Activated CD4-positive, alpha-beta T cell treated with anti-CD3 and anti-CD28 coated beads, Interleukin-2, amount 10 ng/mL, durations not matched to agents 7 days and 5 days (primary cell): ENCODE data around the gene DENND4A. TPM values are rescaled to one million over a fixed set of nuclear protein-coding genes. Genes with fewer than 3 reads are reported as not detected.

Experiments
- CTCF ChIA-PET: fragments of 350-600 bp; sonication (Branson Sonifier 250); formaldehyde crosslinking; loops from one replicate; lab custom pipeline; 2021; ENCODE audit warnings: antibody characterized with exemption; lab: Charles Lee
- POLR2A ChIA-PET: fragments of 350-600 bp; sonication (Branson Sonifier 250); formaldehyde crosslinking; loops from one replicate; lab custom pipeline; 2021; ENCODE audit warnings: antibody characterized with exemption; lab: Charles Lee
- DNase-seq: peaks from one replicate; pipeline ENCODE4 v3.0.0-alpha.2; 2020
- H3K27ac Mint-ChIP-seq: one replicate; pipeline ENCODE4 v1.8.0; 2021; ENCODE audit warnings: mild to moderate bottlenecking, moderate library complexity, mixed read lengths
- H3K27me3 Mint-ChIP-seq: one replicate; pipeline ENCODE4 v1.8.0; 2021; ENCODE audit warnings: mixed read lengths
- H3K36me3 Mint-ChIP-seq: one replicate; pipeline ENCODE4 v1.8.0; 2021; ENCODE audit warnings: low read depth, mixed read lengths
- H3K4me1 Mint-ChIP-seq: one replicate; pipeline ENCODE4 v1.8.0; 2021; ENCODE audit warnings: mixed read lengths
- H3K4me3 Mint-ChIP-seq: one replicate; pipeline ENCODE4 v1.8.0; 2021; ENCODE audit warnings: mild to moderate bottlenecking, moderate library complexity, mixed read lengths
- H3K9me3 Mint-ChIP-seq: one replicate; pipeline ENCODE4 v1.8.0; 2021; ENCODE audit warnings: mixed read lengths
- total RNA-seq, 2 experiments: library from RNA; stranded (reverse); gene quantifications; one replicate each; pipeline ENCODE4 v1.2.3, GENCODE V29; 2021

Gene DENND4A
- total RNA-seq, result 10 to 100 TPM; 30.9 to 40.2 TPM

DNA sequence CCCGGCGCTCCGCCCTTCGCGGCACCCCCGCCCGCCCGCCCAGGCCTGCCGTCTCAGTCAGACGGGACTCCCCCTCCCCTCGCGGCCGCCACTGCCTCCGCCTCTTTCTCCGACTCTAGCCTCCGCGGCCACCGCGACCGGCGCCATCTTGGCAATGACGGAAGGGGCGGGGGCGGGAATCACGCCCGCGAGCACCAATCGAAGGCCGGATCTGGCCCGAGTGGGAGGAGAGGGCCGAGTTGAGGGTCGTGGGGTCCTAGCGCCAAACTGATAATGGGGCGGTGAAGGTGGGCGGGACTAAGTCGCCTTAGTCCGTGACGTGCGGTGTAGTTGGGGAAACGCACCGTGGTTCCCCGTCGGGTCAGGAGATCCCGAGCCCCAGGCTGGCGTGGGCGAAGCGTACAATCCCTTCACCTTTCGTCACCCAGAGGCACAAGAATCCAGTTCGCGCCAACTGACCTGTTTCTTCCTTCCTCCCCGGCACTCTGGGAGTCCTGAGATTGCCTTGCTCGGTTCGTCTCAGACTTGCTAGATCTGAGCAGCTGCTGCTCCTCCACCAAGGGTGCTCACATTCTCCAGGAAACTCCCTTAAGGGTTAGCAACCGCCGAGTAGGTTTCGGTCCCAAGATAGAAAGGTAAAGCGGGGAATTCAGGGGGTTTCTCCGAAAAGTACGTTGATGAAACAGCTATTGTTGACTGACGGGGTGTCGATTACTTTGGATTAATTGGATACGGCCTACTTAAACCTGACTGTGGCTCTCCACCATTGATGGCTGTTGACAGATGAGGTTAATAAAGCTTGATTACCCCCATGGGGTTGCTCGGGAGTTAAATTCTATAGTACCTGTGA, at the start of gene DENND4A:
Gene DENND4A, minus strand, starts transcription at position 156 of the 850 bp plus-strand sequence. CDS start 35,843 bp downstream, outside the sequence.
- Mint-ChIP-seq H3K9me3 (no peaks in the 10 kb centered on the region), H3K4me3 (peak within 1 kb of the TSS; percentile 89), H3K27me3 (no peaks in the 10 kb centered on the region), H3K27ac (peak within 1 kb of the TSS; percentile 98), H3K4me1 (peaks cover 63% of the 10 kb centered on the region), H3K36me3 (peaks cover 4% of the 10 kb centered on the region)
- DNase-seq, result peak; percentile 98
- ChIA-PET CTCF (interaction anchor here (1.1 to 4.9 kb wide), 7 partner anchors 9 to 37 kb away, joined by 3 to 20 read pairs (median 4); no protein-coding TSS in a partner anchor), POLR2A (interaction anchor here (0.5 to 0.7 kb wide), 4 partner anchors 14 to 898 kb away, joined by 3 to 5 read pairs (median 3); no protein-coding TSS in a partner anchor)

DNA sequence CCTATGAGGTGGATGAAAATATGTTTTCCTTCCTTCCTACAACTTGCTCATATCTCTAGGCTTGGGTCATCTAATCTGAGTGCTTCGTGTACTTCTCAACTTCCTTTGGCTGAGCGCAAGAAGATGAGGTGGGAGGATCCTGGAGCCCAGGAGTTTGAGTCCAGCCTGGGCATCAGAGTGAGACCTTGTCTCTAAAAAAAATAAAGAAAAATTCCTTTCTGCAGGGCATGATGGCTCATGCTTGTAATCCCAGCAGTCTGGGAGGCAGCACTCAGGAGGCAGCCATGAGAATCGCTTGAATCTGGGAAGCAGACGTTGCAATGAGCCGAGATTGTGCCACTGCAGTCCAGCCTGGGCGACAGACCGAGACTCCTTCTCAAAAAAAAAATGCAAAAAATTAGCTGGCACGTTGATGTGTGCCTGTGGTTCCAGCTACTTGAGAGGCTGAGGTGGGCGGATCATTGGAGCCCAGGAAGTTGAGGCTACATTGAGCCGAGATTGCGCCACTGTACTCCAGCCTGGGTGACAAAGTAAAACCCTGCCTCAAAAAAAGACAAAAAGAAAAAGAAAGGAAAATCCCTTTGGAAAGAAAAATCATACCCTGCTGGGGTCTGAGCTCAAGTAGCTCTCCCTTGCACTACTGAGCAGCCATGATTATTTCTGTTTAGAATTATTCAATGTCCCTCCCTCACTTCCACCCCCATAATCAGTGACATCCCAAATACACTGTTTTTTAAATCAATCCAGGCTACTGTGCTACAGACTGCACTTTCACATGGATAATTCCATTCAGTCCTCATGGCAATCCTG, 49.2 kb upstream of the DENND4A start:
- no peaks in the 10 kb centered on the region for H3K9me3 Mint-ChIP-seq
- H3K4me3 Mint-ChIP-seq, result no peak overlapping the region
- no peaks in the 10 kb centered on the region for H3K36me3 Mint-ChIP-seq
- H3K27me3 Mint-ChIP-seq, result no peaks in the 10 kb centered on the region
- POLR2A ChIA-PET, result no interaction called here
- peaks cover 1% of the 10 kb centered on the region for H3K4me1 Mint-ChIP-seq
- no peak overlapping the region for H3K27ac Mint-ChIP-seq
- no peak for DNase-seq
- CTCF ChIA-PET, result interaction anchor here (1.3 kb wide), 1 partner anchor 16 kb away, joined by 3 read pairs; no protein-coding TSS in a partner anchor

DNA sequence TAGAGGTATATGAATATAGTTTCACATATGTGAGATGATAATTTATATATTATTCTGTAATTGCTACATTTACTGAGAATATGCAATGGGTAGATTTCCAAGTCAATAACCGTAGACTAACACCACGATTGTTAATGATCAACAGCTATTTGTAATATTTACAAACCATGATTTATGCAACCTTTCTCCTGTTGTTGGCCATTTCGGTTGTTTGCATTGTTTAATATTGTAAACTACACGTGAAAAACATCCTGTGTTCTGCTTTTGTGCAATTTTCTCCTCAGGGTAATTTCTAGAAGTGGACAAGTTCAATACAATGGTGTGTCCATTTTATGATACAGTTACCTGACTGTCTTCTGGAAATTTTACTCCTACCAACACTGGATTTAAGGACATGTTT, 47.9 kb upstream of the DENND4A start:
- H3K4me3 Mint-ChIP-seq, result no peak overlapping the region
- peaks cover 1% of the 10 kb centered on the region for H3K4me1 Mint-ChIP-seq
- no peak for DNase-seq
- no peaks in the 10 kb centered on the region for H3K27me3 Mint-ChIP-seq
- H3K27ac Mint-ChIP-seq, result no peak overlapping the region
- H3K36me3 Mint-ChIP-seq, result no peaks in the 10 kb centered on the region
- H3K9me3 Mint-ChIP-seq, result no peaks in the 10 kb centered on the region
- ChIA-PET POLR2A (no interaction called here), CTCF (interaction anchor here (0.6 kb wide), 1 partner anchor 11 kb away, joined by 3 read pairs; no protein-coding TSS in a partner anchor)

DNA sequence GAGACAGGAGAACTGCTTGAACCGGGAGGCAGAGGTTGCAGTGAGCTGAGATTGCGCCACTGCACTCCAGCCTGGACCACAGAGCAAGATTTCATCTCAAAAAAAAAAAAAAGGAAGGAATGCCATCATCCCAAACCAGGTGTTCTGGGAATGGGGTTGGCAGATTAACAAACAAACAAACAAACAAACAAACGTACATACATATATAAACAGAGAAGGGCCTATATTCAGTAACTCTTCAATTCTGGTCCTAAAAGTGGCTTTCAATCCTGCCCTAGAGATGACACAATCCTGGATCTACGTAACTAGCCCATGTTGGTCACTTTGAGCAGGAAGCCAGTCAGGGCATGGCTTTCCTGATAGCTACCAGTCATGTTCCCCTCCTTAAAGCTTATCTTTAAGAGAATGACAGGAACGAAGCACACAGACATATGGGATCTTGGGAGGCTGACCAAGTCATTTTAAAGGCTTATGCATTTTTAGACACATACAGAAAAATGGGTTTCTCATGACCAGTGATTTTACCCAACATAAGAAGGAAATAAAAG, 47.3 kb upstream of the DENND4A start:
- CTCF ChIA-PET, result interaction anchor here (0.5 to 1.0 kb wide), 4 partner anchors 10 to 222 kb away, joined by 3 read pairs; no protein-coding TSS in a partner anchor

DNA sequence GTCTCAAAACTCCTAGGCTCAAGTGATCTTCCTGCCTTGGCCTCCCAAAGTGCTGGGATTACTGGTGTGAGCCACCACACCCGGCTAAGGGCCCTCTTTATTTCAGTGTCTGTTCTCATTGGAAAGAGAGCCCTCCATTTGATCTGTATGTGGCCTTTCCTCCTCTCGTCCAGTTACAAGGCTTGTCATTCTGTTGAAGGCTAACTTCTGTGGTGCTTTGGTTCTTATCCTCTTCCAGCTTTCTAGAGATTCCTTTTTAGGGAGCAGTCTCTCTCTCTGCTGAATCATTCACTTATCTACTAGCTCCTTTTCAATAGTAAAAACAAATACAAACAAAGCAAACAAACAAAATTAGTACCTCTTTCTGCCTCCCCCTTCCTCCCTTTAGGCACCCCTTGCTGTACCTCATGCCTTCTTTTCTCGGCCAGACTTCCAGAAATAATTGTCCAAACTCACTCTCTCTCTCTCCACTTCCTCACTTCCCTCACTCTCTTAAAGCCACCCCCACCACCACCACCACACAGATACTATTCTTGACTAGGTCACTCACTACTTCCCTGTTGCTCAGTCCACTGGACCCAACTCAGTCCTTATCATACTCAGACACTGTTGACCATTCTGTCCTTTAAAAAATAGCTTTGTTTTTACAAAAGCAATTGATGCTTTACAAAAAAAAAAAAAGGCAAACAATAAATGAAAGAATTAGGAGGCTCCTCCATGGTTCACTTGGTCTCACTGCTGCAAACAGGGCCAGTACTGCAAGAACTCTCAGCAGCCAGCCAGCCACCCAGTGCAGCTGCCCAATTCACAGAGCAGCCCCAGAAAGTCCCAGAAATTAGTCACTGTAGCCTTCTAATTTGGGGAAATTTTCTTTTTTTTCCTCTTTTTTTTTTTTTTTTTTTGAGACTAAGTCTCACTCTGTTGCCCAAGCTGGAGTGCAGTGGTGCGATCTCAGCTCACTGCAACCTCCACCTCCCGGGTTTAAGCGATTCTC, 45.5 kb upstream of the DENND4A start:
- no peaks in the 10 kb centered on the region for H3K36me3 Mint-ChIP-seq
- peaks cover 20% of the 10 kb centered on the region for H3K4me1 Mint-ChIP-seq
- peak overlapping the region; percentile 11 for H3K27ac Mint-ChIP-seq
- ChIA-PET CTCF (interaction anchor here (0.6 to 1.4 kb wide), 5 partner anchors 17 to 227 kb away, joined by 3 to 5 read pairs (median 4); partner anchors contain the start of gene INTS14), POLR2A (no interaction called here)
- no peaks in the 10 kb centered on the region for H3K9me3 Mint-ChIP-seq
- H3K4me3 Mint-ChIP-seq, result no peak overlapping the region
- no peaks in the 10 kb centered on the region for H3K27me3 Mint-ChIP-seq
- DNase-seq, result no peak

More for the DNA sequence above, 47.3 kb upstream of the DENND4A start:
- Mint-ChIP-seq H3K27ac (no peak overlapping the region), H3K27me3 (no peaks in the 10 kb centered on the region), H3K4me1 (peaks cover 4% of the 10 kb centered on the region), H3K4me3 (no peak overlapping the region), H3K36me3 (no peaks in the 10 kb centered on the region), H3K9me3 (no peaks in the 10 kb centered on the region)
- no peak for DNase-seq
- POLR2A ChIA-PET, result no interaction called here

DNA sequence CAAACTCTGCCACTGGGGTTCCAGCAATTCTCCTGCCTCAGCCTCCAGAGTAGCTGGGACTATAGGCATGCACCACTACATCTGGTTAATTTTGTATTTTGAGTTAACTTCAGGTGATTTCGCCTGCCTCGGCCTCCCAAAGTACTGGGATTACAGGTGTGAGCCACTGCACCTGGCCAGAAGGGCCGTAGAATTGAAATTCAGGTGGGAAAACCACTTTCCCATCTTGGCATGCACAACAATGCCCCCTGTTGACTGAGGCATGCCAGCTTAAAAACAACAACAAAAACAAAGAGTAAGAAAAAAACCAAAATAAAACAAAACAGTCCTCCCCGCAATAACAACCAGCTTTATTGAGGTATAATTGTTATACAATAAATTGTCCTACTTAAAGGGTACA, 44.6 kb upstream of the DENND4A start:
- CTCF ChIA-PET, result interaction anchor here (1.1 to 1.6 kb wide), 4 partner anchors 16 to 200 kb away, joined by 3 to 5 read pairs (median 4); no protein-coding TSS in a partner anchor

DNA sequence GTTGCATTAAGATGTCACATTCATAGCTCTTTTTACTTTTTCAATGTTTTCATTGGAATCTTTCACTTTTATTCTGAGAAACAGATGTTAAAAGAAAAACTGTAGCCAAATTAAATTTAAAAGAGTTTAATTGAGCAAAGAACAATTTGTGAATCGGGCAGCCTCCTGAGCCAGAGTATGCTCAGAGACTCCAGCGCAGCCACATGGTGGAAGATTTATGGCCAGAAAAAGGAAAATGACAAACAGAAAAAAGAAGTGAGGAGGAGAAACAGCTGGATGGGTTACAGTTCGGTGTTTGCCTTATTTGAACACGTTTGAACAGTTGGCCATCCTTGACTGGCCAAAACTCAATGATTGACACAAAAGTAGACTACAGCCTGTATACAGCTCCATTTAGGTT, 43.4 kb upstream of the DENND4A start:
- Mint-ChIP-seq H3K27ac (no peak overlapping the region), H3K4me1 (peaks cover 35% of the 10 kb centered on the region), H3K9me3 (no peaks in the 10 kb centered on the region), H3K4me3 (no peak overlapping the region), H3K27me3 (no peaks in the 10 kb centered on the region), H3K36me3 (peaks cover 1% of the 10 kb centered on the region)
- CTCF ChIA-PET, result interaction anchor here (0.9 to 1.6 kb wide), 6 partner anchors 11 to 197 kb away, joined by 3 to 6 read pairs (median 3); no protein-coding TSS in a partner anchor
- DNase-seq, result no peak
- POLR2A ChIA-PET, result interaction anchor here (0.7 kb wide), 1 partner anchor 341 kb away, joined by 3 read pairs; no protein-coding TSS in a partner anchor

More for the DNA sequence above, 44.6 kb upstream of the DENND4A start:
- Mint-ChIP-seq H3K27me3 (no peaks in the 10 kb centered on the region), H3K4me3 (no peak overlapping the region), H3K9me3 (no peaks in the 10 kb centered on the region), H3K4me1 (peaks cover 27% of the 10 kb centered on the region), H3K36me3 (peaks cover 1% of the 10 kb centered on the region), H3K27ac (no peak overlapping the region)
- POLR2A ChIA-PET, result no interaction called here
- DNase-seq, result no peak

DNA sequence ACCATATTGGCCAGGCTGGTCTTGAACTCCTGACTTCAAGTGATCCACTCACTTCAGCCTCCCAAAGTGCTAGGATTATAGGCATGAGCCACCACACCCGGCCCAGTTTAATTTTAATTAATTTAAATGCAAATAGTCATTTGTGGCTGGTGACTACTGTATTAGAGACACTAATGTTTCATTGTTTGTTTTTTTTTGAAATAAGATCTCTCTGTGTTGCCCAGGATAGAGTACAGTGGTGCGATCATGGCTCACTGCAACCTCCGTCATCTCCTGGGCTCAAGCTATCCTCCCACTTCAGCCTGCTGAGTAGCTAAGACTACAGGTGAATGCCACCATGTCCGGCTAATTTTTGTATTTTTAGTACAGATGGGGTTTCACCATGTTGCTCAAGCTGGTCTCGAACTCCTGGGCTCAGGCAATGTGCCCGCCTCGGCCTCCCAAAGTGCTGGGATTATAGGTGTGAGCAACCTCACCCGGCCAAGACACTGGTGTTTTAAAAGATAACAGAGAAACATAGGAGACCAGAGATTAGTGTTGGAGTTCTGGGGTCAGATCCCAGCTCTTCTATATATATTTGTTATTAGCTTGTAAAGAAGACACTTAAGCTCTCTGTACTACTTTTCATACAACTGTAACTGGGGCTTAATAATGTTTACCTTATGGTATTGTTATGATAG, 42.6 kb upstream of the DENND4A start:
- H3K36me3 Mint-ChIP-seq, result peaks cover 1% of the 10 kb centered on the region
- no peaks in the 10 kb centered on the region for H3K9me3 Mint-ChIP-seq
- no peak overlapping the region for H3K27ac Mint-ChIP-seq
- H3K27me3 Mint-ChIP-seq, result no peaks in the 10 kb centered on the region
- DNase-seq, result no peak
- ChIA-PET CTCF (interaction anchor here (0.9 to 1.6 kb wide), 5 partner anchors 11 to 196 kb away, joined by 3 to 6 read pairs (median 3); no protein-coding TSS in a partner anchor), POLR2A (no interaction called here)
- peaks cover 38% of the 10 kb centered on the region for H3K4me1 Mint-ChIP-seq
- H3K4me3 Mint-ChIP-seq, result no peak overlapping the region

DNA sequence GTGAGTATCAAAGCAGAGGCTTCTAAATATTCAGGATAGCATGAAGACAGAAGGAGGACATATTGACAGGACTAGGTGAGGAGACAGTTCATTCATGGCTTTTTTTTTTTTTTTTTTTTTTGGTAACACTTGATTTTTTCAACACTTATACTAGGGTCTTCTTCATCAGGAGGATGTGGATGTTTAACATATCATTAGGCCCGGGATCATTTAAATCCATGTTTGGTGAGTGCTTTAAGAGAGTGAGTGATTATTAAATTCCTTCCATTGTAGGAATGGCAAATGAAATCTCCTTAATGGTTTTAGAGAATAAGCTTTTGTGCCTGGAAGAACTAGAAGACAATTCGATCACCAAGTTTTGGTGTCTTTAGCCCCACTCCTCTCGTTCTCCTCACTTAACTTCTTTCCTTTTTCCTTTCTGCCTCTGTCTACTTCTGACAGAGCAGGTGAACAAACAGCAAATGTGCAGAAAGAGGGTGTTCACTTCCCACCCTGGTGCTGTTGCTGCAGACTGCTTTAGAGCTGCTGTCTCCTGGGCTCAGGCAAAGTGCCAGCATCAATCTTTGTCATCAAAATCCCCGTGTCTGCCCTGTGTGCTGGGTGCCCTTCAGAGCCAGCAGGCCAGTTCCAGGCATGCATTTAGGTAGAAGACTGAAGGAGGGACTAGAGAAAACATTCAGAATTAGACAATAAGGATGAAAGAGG, 41.6 kb upstream of the DENND4A start:
- peak overlapping the region; percentile 15 for H3K4me3 Mint-ChIP-seq
- CTCF ChIA-PET, result interaction anchor here (1.0 to 1.7 kb wide), 7 partner anchors 10 to 43 kb away, joined by 3 to 9 read pairs (median 4); no protein-coding TSS in a partner anchor
- H3K4me1 Mint-ChIP-seq, result peaks cover 48% of the 10 kb centered on the region
- no peaks in the 10 kb centered on the region for H3K27me3 Mint-ChIP-seq
- DNase-seq, result no peak
- H3K36me3 Mint-ChIP-seq, result peaks cover 1% of the 10 kb centered on the region
- POLR2A ChIA-PET, result interaction anchor here (1.3 kb wide), 1 partner anchor 36 kb away, joined by 5 read pairs; the partner anchor contains the start of gene RAB11A
- H3K9me3 Mint-ChIP-seq, result no peaks in the 10 kb centered on the region
- peak overlapping the region; percentile 96 for H3K27ac Mint-ChIP-seq
